HG03139 (cell line): ENCODE data around the gene FUT1.
"Not testable (repeated sequence)": the region's sequence is repeated elsewhere in the genome, so short reads cannot be mapped to it uniquely, and the experiment has no call there.

Experiments
- ATAC-seq: cut with Tn5 transposase; IDR thresholded peaks from one replicate; pipeline ENCODE4 v1.9.1; 2021; ENCODE audit not compliant: unreplicated experiment

FUT1 gene

GRCh38 chr19:48768994-48769713, 16.7 kb upstream of the FUT1 start:
- ATAC-seq = no peak

GRCh38 chr19:48768171-48768753, 15.8 kb upstream of the FUT1 start:
- ATAC-seq = not testable (repeated sequence)

- ATAC-seq = not testable (repeated sequence)
Observed at GRCh38 chr19:48765816-48766215, 13.4 kb upstream of the FUT1 start.

GRCh38 chr19:48760504-48761205, 8.2 kb upstream of the FUT1 start:
- ATAC-seq = no peak

GRCh38 chr19:48757741-48758144, 5.3 kb upstream of the FUT1 start:
- no peak for ATAC-seq

- no peak for ATAC-seq
Observed at GRCh38 chr19:48757089-48757675, 4.7 kb upstream of the FUT1 start.

- no peak for ATAC-seq
Observed at GRCh38 chr19:48756686-48757085, 4.2 kb upstream of the FUT1 start.

GRCh38 chr19:48756212-48756611, 3.8 kb upstream of the FUT1 start:
- no peak for ATAC-seq

- no peak for ATAC-seq
Observed at GRCh38 chr19:48755787-48756186, 3.3 kb upstream of the FUT1 start.

- ATAC-seq = no peak
Observed at GRCh38 chr19:48755084-48755641, 2.7 kb upstream of the FUT1 start, which contains the start of gene FGF21. FGF21 (plus strand) TSS chr19:48755524; CDS start chr19:48756237, 713 bp downstream.

GRCh38 chr19:48751845-48752495, 471 bp downstream of the FUT1 start:
- no peak for ATAC-seq

GRCh38 chr19:48750771-48751504, 1.5 kb downstream of the FUT1 start:
- no peak for ATAC-seq

- no peak for ATAC-seq
Observed at GRCh38 chr19:48750351-48750750, 2.1 kb downstream of the FUT1 start.

- ATAC-seq = no peak
Observed at GRCh38 chr19:48749571-48750198, 2.8 kb downstream of the FUT1 start.

GRCh38 chr19:48746738-48747575, 5.5 kb downstream of the FUT1 start, which contains the start of gene IZUMO1:
IZUMO1 (minus strand) TSS chr19:48746909; CDS start chr19:48745859, 1,050 bp downstream.
- no peak for ATAC-seq

GRCh38 chr19:48746110-48746509, 6.3 kb downstream of the FUT1 start:
- ATAC-seq = no peak

GRCh38 chr19:48745208-48745995, 7.0 kb downstream of the FUT1 start:
- no peak for ATAC-seq

GRCh38 chr19:48742096-48742495, 10.3 kb downstream of the FUT1 start:
- no peak for ATAC-seq
